Measurements from ENCODE around the gene AP3M1. TPM values are rescaled to one million over a fixed set of nuclear protein-coding genes. Genes with fewer than 3 reads are reported as not detected.

AP3M1 gene
- polyA plus RNA-seq, 1 of the 3 experiments (the other 2 are of a cell fraction) = 17.7 TPM

DNA sequence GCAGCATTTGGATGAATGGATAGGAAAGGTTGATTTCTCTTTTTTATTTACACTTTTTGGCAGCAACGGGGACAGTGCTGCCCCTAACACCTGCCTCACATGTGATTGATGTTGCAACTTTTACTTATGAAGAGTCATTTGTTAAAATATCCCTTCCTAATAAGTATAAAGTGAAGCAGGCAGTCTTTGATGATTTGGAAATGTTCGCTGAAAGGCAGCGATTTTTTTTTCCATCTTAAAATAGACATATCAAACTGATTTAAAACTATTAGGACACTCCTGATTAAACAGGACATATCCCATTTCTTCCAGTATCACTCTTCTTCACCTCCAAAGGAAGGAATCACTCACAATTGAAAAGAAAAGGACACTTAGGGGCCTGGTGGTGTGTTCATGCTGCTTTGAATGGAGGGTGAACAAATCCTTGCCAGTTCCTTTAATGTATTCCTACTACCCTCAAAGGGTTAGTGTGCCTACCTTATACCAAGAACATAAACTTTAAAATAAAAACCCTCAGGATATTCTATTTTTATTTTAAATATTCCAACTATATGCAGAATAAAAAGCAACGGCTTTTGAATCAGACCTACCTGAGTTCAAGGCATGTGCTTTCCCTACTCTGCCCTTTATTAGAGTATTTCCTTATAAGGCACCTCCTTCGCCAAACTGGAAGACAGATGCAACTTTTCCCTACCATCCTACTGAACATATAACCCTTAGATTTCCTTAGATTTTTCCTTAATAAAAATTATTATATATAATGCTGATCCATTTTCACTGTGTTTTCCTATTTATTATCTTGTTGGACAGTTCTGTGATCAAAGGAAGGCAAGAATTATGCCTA, 1.5 kb upstream of the AP3M1 start:
- H4K20me1 ChIP-seq (ENCODE audit: insufficient read depth) = no peaks in the 10 kb centered on the region
- peaks cover 64% of the 10 kb centered on the region for H3K79me2 ChIP-seq (ENCODE audit: insufficient read depth)
- H3K9me3 ChIP-seq = no peaks in the 10 kb centered on the region
- H3K27ac ChIP-seq (ENCODE audit: low read depth in 2 of 2, low read length in 1 of 2) = peak overlapping the region; percentile 84 to 89; a peak in 3 of 4 replicates
- H3K4me1 ChIP-seq (ENCODE audit: control insufficient read depth in 1 of 2, insufficient read depth in 2 of 2, low read depth in 1 of 2, low read length in 1 of 2) = peaks cover 6 to 12% of the 10 kb centered on the region in 2 experiments; a peak in 3 of 4 replicates
- H3K4me2 ChIP-seq = peak overlapping the region; percentile 88
- no peak for DNase-seq
- H2AFZ ChIP-seq (ENCODE audit: low read depth) = peak overlapping the region; percentile 95
- H3K4me3 ChIP-seq (ENCODE audit: low read depth in 2 of 2, low read length in 1 of 2) = peak overlapping the region; percentile 89 to 97
- WGBS (ENCODE audit: low lambda C conversion rate) = 22% methylated on average over 5 of the region's 5 CpGs
- CTCF ChIA-PET = interaction anchor here (0.7 to 1.9 kb wide), 4 partner anchors 10 to 77 kb away, joined by 3 to 4 read pairs (median 3); no protein-coding TSS in a partner anchor
- H3K9ac ChIP-seq = peak overlapping the region; percentile 90
- H3K27me3 ChIP-seq (ENCODE audit: insufficient read depth) = no peaks in the 10 kb centered on the region
- TF ChIP-seq YY1 (IDR thresholded peaks at IDR 0.05; ENCODE audit: low read depth) (no peak), JUND (IDR thresholded peaks at IDR 0.05) (no peak), RAD21 (IDR thresholded peaks at IDR 0.05; ENCODE audit: low read length) (no peak), EP300 (IDR thresholded peaks at IDR 0.05; ENCODE audit: borderline replicate concordance in 1 of 2, low read depth in 1 of 2, low read length in 1 of 2) (no peak), FOSL2 (IDR thresholded peaks at IDR 0.05; ENCODE audit: borderline replicate concordance, low read depth) (no peak), MXI1 (IDR thresholded peaks at IDR 0.05; ENCODE audit: low read depth, low read length) (no peak), MEF2A (IDR thresholded peaks at IDR 0.05; ENCODE audit: borderline replicate concordance, low read depth) (no peak)
- no peaks in the 10 kb centered on the region for H3K9me2 ChIP-seq
- POLR2A ChIA-PET = no interaction called here
- H3F3A ChIP-seq (replicated peaks; ENCODE audit: insufficient read depth) = peaks cover 3% of the 10 kb centered on the region
- peaks cover 0 to 8% of the 10 kb centered on the region in 2 experiments for H3K36me3 ChIP-seq (replicated peaks in 1 of 2; ENCODE audit: control insufficient read depth in 1 of 2, insufficient read depth in 2 of 2, low read length in 1 of 2)

DNA sequence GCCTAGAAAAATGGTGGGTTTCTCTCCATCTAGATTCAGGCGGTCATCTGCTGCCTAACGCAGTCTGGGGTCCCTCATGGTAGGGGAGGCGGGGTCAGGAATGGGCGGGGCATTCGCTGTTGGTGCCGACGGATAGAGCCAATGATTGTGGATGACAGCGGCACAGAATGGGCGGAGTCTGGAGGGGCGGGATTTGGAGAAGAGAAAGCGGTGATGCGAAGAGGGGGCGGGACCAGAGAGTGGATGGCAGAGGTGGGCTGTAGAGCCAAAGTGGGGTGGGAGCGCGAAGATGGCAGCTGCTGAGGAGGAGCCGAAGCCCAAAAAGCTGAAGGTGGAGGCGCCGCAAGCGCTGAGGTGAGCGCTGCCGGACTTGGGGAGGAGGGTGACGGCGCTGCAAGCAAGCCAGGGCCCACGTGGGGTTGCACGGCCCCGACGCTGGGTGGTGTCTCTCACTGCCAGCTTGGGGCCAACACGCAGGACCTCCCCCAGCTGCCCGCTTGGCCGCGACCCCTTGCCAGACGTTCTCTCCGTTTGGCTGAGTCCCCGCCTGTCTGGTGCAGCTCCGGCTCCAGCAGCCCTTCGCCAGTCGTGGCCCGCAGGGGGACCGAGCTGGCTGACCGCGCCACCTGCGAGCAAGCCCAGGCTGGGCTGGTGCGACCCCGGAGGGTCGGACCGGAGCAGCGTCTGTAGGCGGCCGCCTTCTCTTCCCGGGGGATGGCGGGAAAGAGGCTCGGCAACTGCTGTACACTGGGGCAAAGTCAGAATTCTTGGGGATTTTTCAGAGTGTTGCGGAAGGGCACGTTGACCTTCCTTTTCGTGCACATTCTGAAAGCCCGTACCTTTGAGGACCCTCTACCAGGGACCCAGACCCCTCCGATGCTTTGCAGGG, 606 bp upstream of the AP3M1 start, which contains the start of gene ADK:
TSS of gene ADK (plus strand) at position 232 of the 889 bp plus-strand sequence. CDS start at position 290, 58 bp downstream.
- WGBS (ENCODE audit: low lambda C conversion rate) = 0% methylated on average over 33 of the region's 57 CpGs
- Histone ChIP-seq H2AFZ (ENCODE audit: low read depth) (peak within 1 kb of the TSS; percentile 95), H4K20me1 (ENCODE audit: insufficient read depth) (peaks cover under 1% of the 10 kb centered on the region; the same call in 1 of the 2 replicates), H3K9me3 (no peaks in the 10 kb centered on the region), H3F3A (replicated peaks; ENCODE audit: insufficient read depth) (peaks cover 7% of the 10 kb centered on the region), H3K27me3 (ENCODE audit: insufficient read depth) (no peaks in the 10 kb centered on the region), H3K4me2 (peak within 1 kb of the TSS; percentile 88), H3K4me1 (ENCODE audit: control insufficient read depth in 1 of 2, insufficient read depth in 2 of 2, low read depth in 1 of 2, low read length in 1 of 2) (peaks cover 7 to 8% of the 10 kb centered on the region in 2 experiments; a peak in 3 of 4 replicates), H3K9ac (peak within 1 kb of the TSS; percentile 90), H3K9me2 (no peaks in the 10 kb centered on the region), H3K36me3 (replicated peaks in 1 of 2; ENCODE audit: control insufficient read depth in 1 of 2, insufficient read depth in 2 of 2, low read length in 1 of 2) (peaks cover 0 to 9% of the 10 kb centered on the region in 2 experiments), H3K27ac (ENCODE audit: low read depth in 2 of 2, low read length in 1 of 2) (peak within 1 kb of the TSS; percentile 89 to 96), H3K79me2 (ENCODE audit: insufficient read depth) (peaks cover 71% of the 10 kb centered on the region), H3K4me3 (ENCODE audit: low read depth in 2 of 2, low read length in 1 of 2) (peak within 1 kb of the TSS; percentile 89 to 97)
- ChIA-PET CTCF (interaction anchor here (1.0 to 1.9 kb wide), 4 partner anchors 33 to 303 kb away, joined by 3 to 4 read pairs (median 3); no protein-coding TSS in a partner anchor), POLR2A (interaction anchor here (1.0 to 1.4 kb wide), 2 partner anchors 13 to 25 kb away, joined by 3 to 5 read pairs; no protein-coding TSS in a partner anchor)
- peak; percentile 98 for DNase-seq
- TF ChIP-seq, protein P1, sequence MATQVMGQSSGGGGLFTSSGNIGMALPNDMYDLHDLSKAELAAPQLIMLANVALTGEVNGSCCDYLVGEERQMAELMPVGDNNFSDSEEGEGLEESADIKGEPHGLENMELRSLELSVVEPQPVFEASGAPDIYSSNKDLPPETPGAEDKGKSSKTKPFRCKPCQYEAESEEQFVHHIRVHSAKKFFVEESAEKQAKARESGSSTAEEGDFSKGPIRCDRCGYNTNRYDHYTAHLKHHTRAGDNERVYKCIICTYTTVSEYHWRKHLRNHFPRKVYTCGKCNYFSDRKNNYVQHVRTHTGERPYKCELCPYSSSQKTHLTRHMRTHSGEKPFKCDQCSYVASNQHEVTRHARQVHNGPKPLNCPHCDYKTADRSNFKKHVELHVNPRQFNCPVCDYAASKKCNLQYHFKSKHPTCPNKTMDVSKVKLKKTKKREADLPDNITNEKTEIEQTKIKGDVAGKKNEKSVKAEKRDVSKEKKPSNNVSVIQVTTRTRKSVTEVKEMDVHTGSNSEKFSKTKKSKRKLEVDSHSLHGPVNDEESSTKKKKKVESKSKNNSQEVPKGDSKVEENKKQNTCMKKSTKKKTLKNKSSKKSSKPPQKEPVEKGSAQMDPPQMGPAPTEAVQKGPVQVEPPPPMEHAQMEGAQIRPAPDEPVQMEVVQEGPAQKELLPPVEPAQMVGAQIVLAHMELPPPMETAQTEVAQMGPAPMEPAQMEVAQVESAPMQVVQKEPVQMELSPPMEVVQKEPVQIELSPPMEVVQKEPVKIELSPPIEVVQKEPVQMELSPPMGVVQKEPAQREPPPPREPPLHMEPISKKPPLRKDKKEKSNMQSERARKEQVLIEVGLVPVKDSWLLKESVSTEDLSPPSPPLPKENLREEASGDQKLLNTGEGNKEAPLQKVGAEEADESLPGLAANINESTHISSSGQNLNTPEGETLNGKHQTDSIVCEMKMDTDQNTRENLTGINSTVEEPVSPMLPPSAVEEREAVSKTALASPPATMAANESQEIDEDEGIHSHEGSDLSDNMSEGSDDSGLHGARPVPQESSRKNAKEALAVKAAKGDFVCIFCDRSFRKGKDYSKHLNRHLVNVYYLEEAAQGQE (IDR thresholded peaks at IDR 0.05; ENCODE audit: low read depth, low read length) = no peak
- TF ChIP-seq YY1 (IDR thresholded peaks at IDR 0.05; ENCODE audit: low read depth) (no peak; the same call in 1 of the 2 replicates), MXI1 (IDR thresholded peaks at IDR 0.05; ENCODE audit: low read depth, low read length) (peak; percentile 88), GATA2 (CRISPR knock-in tag; IDR thresholded peaks at IDR 0.05) (peak; percentile 47; the same call in 1 of the 2 replicates), FOXJ3 (CRISPR knock-in tag; IDR thresholded peaks at IDR 0.05) (peak; percentile 68; the same call in 1 of the 2 replicates), CHD2 (IDR thresholded peaks at IDR 0.05; ENCODE audit: low read length, partially characterized antibody) (no peak), SIN3A (IDR thresholded peaks at IDR 0.05; ENCODE audit: borderline replicate concordance, low read depth, low read length) (peak; percentile 54; the same call in 1 of the 2 replicates), MEF2A (IDR thresholded peaks at IDR 0.05; ENCODE audit: borderline replicate concordance, low read depth) (no peak), RCOR1 (IDR thresholded peaks at IDR 0.05; ENCODE audit: low read length) (no peak), SMC3 (IDR thresholded peaks at IDR 0.05; ENCODE audit: low read depth, low read length) (no peak), TAF1 (IDR thresholded peaks at IDR 0.05; ENCODE audit: borderline replicate concordance, low read depth, low read length) (peak; percentile 27; the same call in 1 of the 2 replicates), RXRA (IDR thresholded peaks at IDR 0.05; ENCODE audit: borderline replicate concordance, low read depth) (no peak), RAD21 (IDR thresholded peaks at IDR 0.05; ENCODE audit: low read length) (peak; percentile 35), TEAD4 (IDR thresholded peaks at IDR 0.05; ENCODE audit: borderline replicate concordance, insufficient read depth) (no peak), JUND (IDR thresholded peaks at IDR 0.05) (no peak)
- TF ChIP-seq, protein P2, sequence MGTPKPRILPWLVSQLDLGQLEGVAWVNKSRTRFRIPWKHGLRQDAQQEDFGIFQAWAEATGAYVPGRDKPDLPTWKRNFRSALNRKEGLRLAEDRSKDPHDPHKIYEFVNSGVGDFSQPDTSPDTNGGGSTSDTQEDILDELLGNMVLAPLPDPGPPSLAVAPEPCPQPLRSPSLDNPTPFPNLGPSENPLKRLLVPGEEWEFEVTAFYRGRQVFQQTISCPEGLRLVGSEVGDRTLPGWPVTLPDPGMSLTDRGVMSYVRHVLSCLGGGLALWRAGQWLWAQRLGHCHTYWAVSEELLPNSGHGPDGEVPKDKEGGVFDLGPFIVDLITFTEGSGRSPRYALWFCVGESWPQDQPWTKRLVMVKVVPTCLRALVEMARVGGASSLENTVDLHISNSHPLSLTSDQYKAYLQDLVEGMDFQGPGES (IDR thresholded peaks at IDR 0.05; ENCODE audit: low read depth, low read length) = no peak
